Neural crest cell (in vitro differentiated cells): ENCODE measurements around the gene NRXN3. TPM values are rescaled to one million over a fixed set of nuclear protein-coding genes. Genes with fewer than 3 reads are reported as not detected.

Experiments
- DNase-seq: peaks from one replicate; pipeline ENCODE4 v3.0.0; 2021; ENCODE audit warnings: low read depth, mixed read lengths, low spot score
- H3K27ac Mint-ChIP-seq: one replicate; pipeline ENCODE4 v1.8.0; 2021; ENCODE audit warnings: mild to moderate bottlenecking, mixed read lengths; ENCODE audit not compliant: unreplicated experiment
- H3K27me3 Mint-ChIP-seq: 2 replicates; pipeline ENCODE4 v1.8.0; 2021; ENCODE audit warnings: low read depth, mild to moderate bottlenecking, mixed read lengths
- H3K36me3 Mint-ChIP-seq: 2 replicates; pipeline ENCODE4 v1.8.0; 2021; ENCODE audit warnings: low read depth, mild to moderate bottlenecking, mixed read lengths
- H3K4me1 Mint-ChIP-seq: 2 replicates; pipeline ENCODE4 v1.8.0; 2021; ENCODE audit warnings: mixed read lengths
- H3K4me3 Mint-ChIP-seq: one replicate; pipeline ENCODE4 v1.8.0; 2021; ENCODE audit warnings: mild to moderate bottlenecking, mixed read lengths
- H3K9me3 Mint-ChIP-seq: 2 replicates; pipeline ENCODE4 v1.8.0; 2021; ENCODE audit warnings: mixed read lengths
- CTCF ChIP-seq: fragments of 200-600 bp; sonication (generic); conservative IDR thresholded peaks from 2 replicates; pipeline ENCODE4 v1.5.0; 2021; ENCODE audit warnings: antibody characterized with exemption, mild to moderate bottlenecking
- total RNA-seq: library from RNA; stranded (reverse); gene quantifications from 2 replicates; pipeline ENCODE4 v1.2.1, GENCODE V29; 2021

NRXN3 gene
- total RNA-seq, 1 donor from 2014 or later = 2.5 TPM

- no peak for TF ChIP-seq CTCF
- Mint-ChIP-seq H3K27me3 (peaks cover 4% of the 10 kb centered on the region), H3K36me3 (no peaks in the 10 kb centered on the region), H3K9me3 (no peaks in the 10 kb centered on the region), H3K4me1 (peaks cover 22% of the 10 kb centered on the region), H3K4me3 (no peak overlapping the region), H3K27ac (no peak overlapping the region)
- DNase-seq = no peak
Measured at GRCh38 chr14:78838959-78839358, 668.8 kb downstream of the NRXN3 start.

- Mint-ChIP-seq H3K4me3 (no peak overlapping the region), H3K9me3 (no peaks in the 10 kb centered on the region), H3K4me1 (peaks cover 10% of the 10 kb centered on the region), H3K36me3 (no peaks in the 10 kb centered on the region), H3K27me3 (peaks cover 4% of the 10 kb centered on the region), H3K27ac (no peak overlapping the region)
- no peak for DNase-seq
- no peak for TF ChIP-seq CTCF
Measured at GRCh38 chr14:78840898-78841297, 670.7 kb downstream of the NRXN3 start.

- Mint-ChIP-seq H3K9me3 (no peaks in the 10 kb centered on the region), H3K36me3 (no peaks in the 10 kb centered on the region), H3K27ac (no peak overlapping the region), H3K4me1 (peaks cover 5% of the 10 kb centered on the region), H3K4me3 (no peak overlapping the region), H3K27me3 (peaks cover 2% of the 10 kb centered on the region)
- no peak for DNase-seq
- TF ChIP-seq CTCF = no peak
Measured at GRCh38 chr14:78847801-78848200, 677.6 kb downstream of the NRXN3 start.

- no peak overlapping the region for H3K27ac Mint-ChIP-seq
Measured at GRCh38 chr14:78848234-78848820, 678.2 kb downstream of the NRXN3 start.

GRCh38 chr14:78849952-78850351 is 679.8 kb downstream of the NRXN3 start:
- no peak overlapping the region for H3K27ac Mint-ChIP-seq
- no peaks in the 10 kb centered on the region for H3K9me3 Mint-ChIP-seq
- peaks cover 2% of the 10 kb centered on the region for H3K27me3 Mint-ChIP-seq

More at GRCh38 chr14:78848234-78848820, 678.2 kb downstream of the NRXN3 start:
- H3K4me3 Mint-ChIP-seq = no peak overlapping the region
- peak; percentile 96 for TF ChIP-seq CTCF
- H3K36me3 Mint-ChIP-seq = no peaks in the 10 kb centered on the region
- peak; percentile 59 for DNase-seq
- peaks cover 5% of the 10 kb centered on the region for H3K4me1 Mint-ChIP-seq
- peaks cover 2% of the 10 kb centered on the region for H3K27me3 Mint-ChIP-seq
- H3K9me3 Mint-ChIP-seq = no peaks in the 10 kb centered on the region

More at GRCh38 chr14:78849952-78850351, 679.8 kb downstream of the NRXN3 start:
- Mint-ChIP-seq H3K4me1 (peaks cover 5% of the 10 kb centered on the region), H3K36me3 (no peaks in the 10 kb centered on the region), H3K4me3 (no peak overlapping the region)
- TF ChIP-seq CTCF = no peak
- no peak for DNase-seq
